Activated naive CD4-positive, alpha-beta T cell treated with anti-CD3 and anti-CD28 coated beads, Interleukin-2, amount 50 U/mL, for 24 hours (primary cell): ENCODE measurements around the gene CDCA7L.
A peak's percentile ranks its signal among the peaks of the same experiment; 100 is the strongest.

Experiments used
- H3K27ac Mint-ChIP-seq: one replicate; pipeline ENCODE4 v1.8.0; 2021; ENCODE audit warnings: mild to moderate bottlenecking, mixed read lengths
- H3K27me3 Mint-ChIP-seq: one replicate; pipeline ENCODE4 v1.8.0; 2021; ENCODE audit warnings: mixed read lengths
- H3K36me3 Mint-ChIP-seq: one replicate; pipeline ENCODE4 v1.8.0; 2021; ENCODE audit warnings: mixed read lengths
- H3K4me1 Mint-ChIP-seq: one replicate; pipeline ENCODE4 v1.8.0; 2021; ENCODE audit warnings: mixed read lengths
- H3K4me3 Mint-ChIP-seq: one replicate; pipeline ENCODE4 v1.8.0; 2021; ENCODE audit warnings: mild to moderate bottlenecking, mixed read lengths
- H3K9me3 Mint-ChIP-seq: one replicate; pipeline ENCODE4 v1.8.0; 2021; ENCODE audit warnings: mixed read lengths

Gene CDCA7L, protein sequence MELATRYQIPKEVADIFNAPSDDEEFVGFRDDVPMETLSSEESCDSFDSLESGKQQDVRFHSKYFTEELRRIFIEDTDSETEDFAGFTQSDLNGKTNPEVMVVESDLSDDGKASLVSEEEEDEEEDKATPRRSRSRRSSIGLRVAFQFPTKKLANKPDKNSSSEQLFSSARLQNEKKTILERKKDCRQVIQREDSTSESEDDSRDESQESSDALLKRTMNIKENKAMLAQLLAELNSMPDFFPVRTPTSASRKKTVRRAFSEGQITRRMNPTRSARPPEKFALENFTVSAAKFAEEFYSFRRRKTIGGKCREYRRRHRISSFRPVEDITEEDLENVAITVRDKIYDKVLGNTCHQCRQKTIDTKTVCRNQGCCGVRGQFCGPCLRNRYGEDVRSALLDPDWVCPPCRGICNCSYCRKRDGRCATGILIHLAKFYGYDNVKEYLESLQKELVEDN

DNA sequence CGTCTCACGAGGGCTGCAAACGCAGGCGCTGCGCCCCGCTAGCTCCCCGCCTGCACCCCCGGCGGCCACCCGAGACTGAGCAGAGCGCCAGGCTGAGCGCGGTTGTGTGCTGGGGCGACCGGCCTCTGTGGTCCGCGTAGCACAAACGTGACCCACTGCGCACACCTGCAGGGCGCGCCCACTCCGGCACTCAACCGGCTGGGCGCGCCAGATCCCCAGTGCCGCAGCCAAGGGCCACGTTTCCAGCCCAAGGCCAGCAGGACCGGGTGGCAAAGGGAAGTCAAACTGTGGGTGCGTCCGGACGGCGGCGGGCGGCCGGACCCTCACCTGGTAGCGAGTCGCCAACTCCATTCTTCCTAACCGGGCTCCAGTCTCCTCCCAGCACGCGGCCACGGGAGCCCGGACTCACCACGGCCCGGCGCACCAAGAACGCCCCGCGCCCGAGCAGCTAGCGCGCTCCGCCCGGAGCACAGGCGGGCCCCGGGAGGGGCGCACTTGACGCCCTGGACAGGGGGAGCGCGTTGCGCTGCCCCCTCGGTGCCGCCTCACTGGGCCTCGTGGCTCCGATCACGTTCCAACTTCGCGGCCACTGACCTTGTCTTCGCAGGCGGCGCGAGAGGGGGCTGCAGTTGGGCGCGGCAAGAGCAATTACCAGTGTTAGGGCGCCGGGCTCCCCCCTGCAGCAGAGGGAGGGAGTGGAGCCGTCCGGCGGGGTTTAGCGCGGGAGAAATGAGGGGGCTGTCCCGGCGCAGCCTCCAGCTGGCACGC, at the start of gene CDCA7L:
CDCA7L (minus strand) TSS at position 446 of the 768 bp plus-strand sequence; CDS start at position 351, 95 bp downstream.
- peak within 1 kb of the TSS; percentile 96 for H3K27ac Mint-ChIP-seq
- peaks cover 3% of the 10 kb centered on the region for H3K36me3 Mint-ChIP-seq
- H3K9me3 Mint-ChIP-seq, result no peaks in the 10 kb centered on the region
- peak within 1 kb of the TSS; percentile 92 for H3K4me3 Mint-ChIP-seq
- H3K27me3 Mint-ChIP-seq, result no peaks in the 10 kb centered on the region
- H3K4me1 Mint-ChIP-seq, result peaks cover 69% of the 10 kb centered on the region

GRCh38 chr7:21986096-21986495, 40.4 kb upstream of the CDCA7L start:
- H3K4me1 Mint-ChIP-seq, result no peaks in the 10 kb centered on the region
- H3K9me3 Mint-ChIP-seq, result no peaks in the 10 kb centered on the region
- H3K36me3 Mint-ChIP-seq, result no peaks in the 10 kb centered on the region
- H3K27me3 Mint-ChIP-seq, result no peaks in the 10 kb centered on the region
- no peak overlapping the region for H3K27ac Mint-ChIP-seq
- H3K4me3 Mint-ChIP-seq, result no peak overlapping the region

- Mint-ChIP-seq H3K4me3 (no peak overlapping the region), H3K27ac (no peak overlapping the region), H3K27me3 (no peaks in the 10 kb centered on the region), H3K36me3 (no peaks in the 10 kb centered on the region), H3K9me3 (no peaks in the 10 kb centered on the region), H3K4me1 (no peaks in the 10 kb centered on the region)
Observed at GRCh38 chr7:21984042-21984441, 38.3 kb upstream of the CDCA7L start.

- no peaks in the 10 kb centered on the region for H3K9me3 Mint-ChIP-seq
- H3K4me3 Mint-ChIP-seq, result no peak overlapping the region
- no peak overlapping the region for H3K27ac Mint-ChIP-seq
Observed at GRCh38 chr7:21983056-21983455, 37.4 kb upstream of the CDCA7L start.

GRCh38 chr7:21981524-21981923, 35.8 kb upstream of the CDCA7L start:
- no peaks in the 10 kb centered on the region for H3K27me3 Mint-ChIP-seq

More at GRCh38 chr7:21983056-21983455, 37.4 kb upstream of the CDCA7L start:
- Mint-ChIP-seq H3K36me3 (no peaks in the 10 kb centered on the region), H3K27me3 (no peaks in the 10 kb centered on the region), H3K4me1 (no peaks in the 10 kb centered on the region)

DNA sequence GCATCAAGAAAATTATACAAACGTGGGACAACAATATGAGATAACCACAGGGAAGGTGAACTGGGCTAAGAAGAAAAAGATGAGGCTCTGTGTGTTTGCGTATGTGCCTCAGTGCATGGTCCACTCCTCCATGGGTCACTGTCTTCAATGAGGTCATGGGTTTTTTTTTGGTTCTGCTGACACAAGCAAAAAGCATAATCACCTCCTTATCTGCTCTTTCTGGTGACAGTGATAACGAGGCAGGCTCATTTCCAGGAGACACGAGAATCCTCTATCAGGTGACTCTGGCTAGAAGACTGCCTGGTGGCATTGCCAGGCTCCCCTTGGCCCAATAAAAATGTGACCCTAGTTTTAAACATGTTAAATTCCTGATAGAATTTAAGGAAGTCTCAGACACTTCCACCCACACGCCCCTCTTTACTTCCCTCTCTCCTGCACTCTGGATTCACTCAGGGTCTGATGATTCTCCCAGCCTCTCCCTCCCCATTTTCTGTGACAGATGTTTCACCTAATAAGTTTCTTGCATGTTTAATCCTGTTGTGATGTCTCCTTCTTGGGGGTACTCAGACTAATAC, 35.3 kb upstream of the CDCA7L start:
- H3K4me3 Mint-ChIP-seq, result no peak overlapping the region
- H3K4me1 Mint-ChIP-seq, result no peaks in the 10 kb centered on the region
- no peaks in the 10 kb centered on the region for H3K9me3 Mint-ChIP-seq
- no peak overlapping the region for H3K27ac Mint-ChIP-seq
- no peaks in the 10 kb centered on the region for H3K36me3 Mint-ChIP-seq
- H3K27me3 Mint-ChIP-seq, result no peaks in the 10 kb centered on the region

More at GRCh38 chr7:21981524-21981923, 35.8 kb upstream of the CDCA7L start:
- Mint-ChIP-seq H3K9me3 (no peaks in the 10 kb centered on the region), H3K4me1 (no peaks in the 10 kb centered on the region), H3K27ac (no peak overlapping the region), H3K4me3 (no peak overlapping the region), H3K36me3 (no peaks in the 10 kb centered on the region)

GRCh38 chr7:21972397-21972784, 26.7 kb upstream of the CDCA7L start:
- Mint-ChIP-seq H3K27ac (no peak overlapping the region), H3K4me3 (no peak overlapping the region), H3K36me3 (no peaks in the 10 kb centered on the region), H3K27me3 (peaks cover 1% of the 10 kb centered on the region), H3K9me3 (no peaks in the 10 kb centered on the region), H3K4me1 (peaks cover 9% of the 10 kb centered on the region)

DNA sequence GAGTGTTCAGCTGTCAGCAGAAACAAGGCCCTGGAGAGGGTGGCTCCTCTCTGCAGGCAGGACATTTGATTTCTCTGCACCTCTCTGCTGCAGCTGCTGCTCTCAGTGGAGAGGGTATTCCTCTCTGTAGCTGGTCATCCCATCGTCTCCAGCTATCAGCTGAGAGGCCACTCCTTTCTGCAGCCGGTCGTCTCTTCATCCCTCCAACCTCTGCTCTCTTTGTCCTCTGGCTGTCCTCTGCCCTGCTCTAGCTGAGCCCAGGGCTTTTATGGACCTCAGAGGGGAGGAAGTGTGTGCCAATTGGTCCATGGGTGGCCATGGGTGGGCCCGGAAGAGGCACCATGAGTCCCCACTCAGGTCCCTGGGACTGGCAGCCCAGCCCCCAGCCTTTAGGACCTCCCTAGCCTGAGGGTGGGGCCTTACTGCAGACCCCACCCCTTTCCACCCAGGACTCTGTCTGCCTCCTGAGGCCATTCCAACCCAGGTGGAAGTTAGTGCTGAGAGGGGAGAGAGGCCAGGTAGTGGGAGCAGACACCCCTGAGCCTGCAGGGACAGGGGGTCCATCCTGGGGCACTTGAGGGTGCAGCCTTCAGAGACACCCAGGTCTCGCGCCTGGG, 26.2 kb upstream of the CDCA7L start:
- no peaks in the 10 kb centered on the region for H3K9me3 Mint-ChIP-seq
- H3K27me3 Mint-ChIP-seq, result peaks cover 1% of the 10 kb centered on the region
- H3K27ac Mint-ChIP-seq, result no peak overlapping the region
- H3K4me1 Mint-ChIP-seq, result peaks cover 10% of the 10 kb centered on the region
- no peaks in the 10 kb centered on the region for H3K36me3 Mint-ChIP-seq
- no peak overlapping the region for H3K4me3 Mint-ChIP-seq

GRCh38 chr7:21969822-21970221, 24.1 kb upstream of the CDCA7L start:
- no peak overlapping the region for H3K4me3 Mint-ChIP-seq

GRCh38 chr7:21967598-21968003, 21.9 kb upstream of the CDCA7L start:
- Mint-ChIP-seq H3K4me3 (peak overlapping the region; percentile 51), H3K27ac (no peak overlapping the region)

More at GRCh38 chr7:21969822-21970221, 24.1 kb upstream of the CDCA7L start:
- H3K4me1 Mint-ChIP-seq, result peaks cover 10% of the 10 kb centered on the region
- H3K27ac Mint-ChIP-seq, result no peak overlapping the region
- peaks cover 1% of the 10 kb centered on the region for H3K27me3 Mint-ChIP-seq
- no peaks in the 10 kb centered on the region for H3K9me3 Mint-ChIP-seq
- no peaks in the 10 kb centered on the region for H3K36me3 Mint-ChIP-seq

DNA sequence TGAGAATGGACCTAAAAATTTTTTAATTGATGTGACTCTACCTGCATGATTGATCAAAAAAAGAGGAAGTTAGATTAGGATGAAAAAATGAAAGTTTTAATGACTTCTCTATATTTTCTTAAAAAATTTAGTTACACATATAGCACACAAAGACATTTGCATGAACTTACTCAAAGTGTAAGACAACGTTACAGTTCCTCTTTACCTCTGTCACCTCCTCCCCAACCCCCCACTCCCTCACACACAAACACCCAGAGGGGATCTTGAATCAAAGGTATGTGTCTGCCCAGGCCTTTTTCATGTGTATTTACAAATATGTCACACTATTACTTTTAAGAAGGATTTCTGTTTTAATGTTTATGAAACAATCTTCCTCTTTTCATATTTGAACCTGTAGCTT, 20.6 kb upstream of the CDCA7L start:
- no peaks in the 10 kb centered on the region for H3K27me3 Mint-ChIP-seq
- no peaks in the 10 kb centered on the region for H3K9me3 Mint-ChIP-seq
- no peaks in the 10 kb centered on the region for H3K36me3 Mint-ChIP-seq
- peaks cover 10% of the 10 kb centered on the region for H3K4me1 Mint-ChIP-seq
- H3K27ac Mint-ChIP-seq, result no peak overlapping the region
- H3K4me3 Mint-ChIP-seq, result no peak overlapping the region

More at GRCh38 chr7:21967598-21968003, 21.9 kb upstream of the CDCA7L start:
- Mint-ChIP-seq H3K9me3 (no peaks in the 10 kb centered on the region), H3K27me3 (peaks cover 1% of the 10 kb centered on the region), H3K4me1 (peaks cover 10% of the 10 kb centered on the region), H3K36me3 (no peaks in the 10 kb centered on the region)

DNA sequence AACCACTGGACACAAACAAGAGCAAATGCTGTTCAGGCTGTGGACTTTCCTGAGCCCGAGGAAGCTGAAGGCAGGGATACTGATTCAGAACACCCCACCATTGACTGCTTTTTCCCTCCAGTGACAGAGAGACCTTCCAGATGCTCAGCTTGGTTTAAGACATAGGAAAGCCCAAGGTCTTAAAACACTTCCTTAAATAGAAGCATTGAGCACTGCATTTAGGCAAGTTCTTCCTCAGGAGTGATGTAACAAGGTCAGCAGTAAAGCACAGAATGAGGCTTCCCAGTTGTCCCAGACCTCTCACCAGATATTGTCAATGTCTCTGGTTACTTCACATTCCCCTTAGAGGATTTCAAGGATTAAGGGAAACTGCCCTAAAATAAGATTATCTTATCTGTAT, 19.6 kb upstream of the CDCA7L start:
- Mint-ChIP-seq H3K9me3 (no peaks in the 10 kb centered on the region), H3K4me1 (peaks cover 10% of the 10 kb centered on the region), H3K36me3 (no peaks in the 10 kb centered on the region), H3K27me3 (no peaks in the 10 kb centered on the region), H3K4me3 (no peak overlapping the region), H3K27ac (no peak overlapping the region)

DNA sequence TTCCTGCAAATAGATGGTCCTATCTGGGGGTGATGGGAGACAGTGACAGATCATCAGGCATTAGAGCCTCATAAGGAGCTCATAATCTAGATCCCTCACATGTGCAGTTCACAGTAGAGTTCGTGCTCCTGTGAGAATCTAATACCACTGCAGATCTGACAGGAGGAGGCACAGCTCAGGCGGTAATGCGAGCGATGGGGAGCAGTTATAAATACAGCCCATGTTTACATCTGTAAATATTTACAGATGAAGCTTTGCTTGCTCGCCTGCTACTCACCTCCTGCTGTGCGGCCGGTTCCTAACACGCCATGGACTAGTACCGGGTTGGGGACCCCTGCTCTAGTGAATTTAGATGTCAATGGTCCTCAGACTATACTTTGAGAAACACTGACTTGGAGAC, 17.0 kb upstream of the CDCA7L start:
- Mint-ChIP-seq H3K9me3 (no peaks in the 10 kb centered on the region), H3K27ac (no peak overlapping the region), H3K27me3 (no peaks in the 10 kb centered on the region), H3K4me3 (no peak overlapping the region), H3K36me3 (no peaks in the 10 kb centered on the region), H3K4me1 (peaks cover 4% of the 10 kb centered on the region)

GRCh38 chr7:21960922-21961321, 15.2 kb upstream of the CDCA7L start:
- no peaks in the 10 kb centered on the region for H3K27me3 Mint-ChIP-seq
- H3K4me1 Mint-ChIP-seq, result no peaks in the 10 kb centered on the region

GRCh38 chr7:21959387-21959776, 13.7 kb upstream of the CDCA7L start:
- no peak overlapping the region for H3K4me3 Mint-ChIP-seq
- H3K4me1 Mint-ChIP-seq, result no peaks in the 10 kb centered on the region
- H3K9me3 Mint-ChIP-seq, result no peaks in the 10 kb centered on the region
- H3K36me3 Mint-ChIP-seq, result no peaks in the 10 kb centered on the region
- no peaks in the 10 kb centered on the region for H3K27me3 Mint-ChIP-seq
- H3K27ac Mint-ChIP-seq, result no peak overlapping the region

More at GRCh38 chr7:21960922-21961321, 15.2 kb upstream of the CDCA7L start:
- no peaks in the 10 kb centered on the region for H3K36me3 Mint-ChIP-seq
- no peak overlapping the region for H3K27ac Mint-ChIP-seq
- H3K4me3 Mint-ChIP-seq, result no peak overlapping the region
- H3K9me3 Mint-ChIP-seq, result no peaks in the 10 kb centered on the region
